K562 (cell line): ENCODE results near the gene NXPH4.

Experiments
- ATF3 ChIP-seq, 2 experiments: fragments of 450-650 bp in 1 of 2; sonication (generic) in 1 of 2; formaldehyde crosslinking in 1 of 2; IDR thresholded peaks in 1 of 2; conservative IDR thresholded peaks in 1 of 2; 2 replicates each; pipeline versions ENCODE4 v1.6.1 to v1.8.1; 2016 to 2023; ENCODE audit warnings: mild to moderate bottlenecking in 2 of 2, moderate library complexity in 2 of 2, inconsistent platforms in 1 of 2, missing genetic modification reagents in 1 of 2
- CREB1 ChIP-seq, 2 experiments: sonication (generic) in 1 of 2; formaldehyde crosslinking in 1 of 2; IDR thresholded peaks; 2 replicates each; pipeline versions ENCODE4 v1.6.1 to v1.8.0; 2012 to 2022; ENCODE audit warnings: inconsistent platforms in 1 of 2, mild to moderate bottlenecking in 1 of 2, missing genetic modification reagents in 1 of 2, moderate library complexity in 1 of 2
- HDAC1 ChIP-seq, 2 experiments: fragments of 450-650 bp; IDR thresholded peaks; 2 replicates each; pipeline ENCODE4 v1.6.1; 2016 to 2017; ENCODE audit warnings: inconsistent platforms in 1 of 2, mild to moderate bottlenecking in 1 of 2, moderate library complexity in 1 of 2
- NR2C2 ChIP-seq, 2 experiments: fragments of 200-800 bp in 1 of 2; sonication (Bioruptor generic) in 1 of 2; sonication (generic) in 1 of 2; formaldehyde crosslinking in 1 of 2; IDR thresholded peaks; 2 replicates each; pipeline versions ENCODE4 v1.6.1 to v1.8.0; 2016 to 2022; ENCODE audit warnings: mild to moderate bottlenecking in 1 of 2, missing compliant biosample characterization in 1 of 2, missing genetic modification characterization in 1 of 2, missing genetic modification reagents in 1 of 2
- RAD51 ChIP-seq: fragments of 450-650 bp; IDR thresholded peaks from 2 replicates; pipeline ENCODE4 v1.7.1; 2016; ENCODE audit warnings: low read depth, mild to moderate bottlenecking, borderline replicate concordance
- SP1 ChIP-seq: sonication (generic); formaldehyde crosslinking; IDR thresholded peaks from 2 replicates; pipeline ENCODE4 v1.8.1; 2022; ENCODE audit warnings: mild to moderate bottlenecking, missing genetic modification reagents
- SP2 ChIP-seq: IDR thresholded peaks from 2 replicates; pipeline ENCODE4 v1.6.1; 2011; ENCODE audit warnings: mild to moderate bottlenecking, low read depth, low read length, moderate library complexity; ENCODE audit not compliant: poor library complexity, severe bottlenecking; ENCODE audit errors: extremely low read depth
- TAF1 ChIP-seq: IDR thresholded peaks from 2 replicates; pipeline ENCODE4 v1.6.1; 2011; ENCODE audit warnings: mild to moderate bottlenecking, low read length, moderate library complexity; ENCODE audit not compliant: insufficient read depth, control insufficient read depth, severe bottlenecking; ENCODE audit errors: extremely low read depth
- ZNF778 ChIP-seq: fragments of 450-650 bp; formaldehyde crosslinking; IDR thresholded peaks from 2 replicates; pipeline ENCODE4 v1.4.0; 2020; ENCODE audit warnings: mild to moderate bottlenecking, moderate library complexity

- TF ChIP-seq RAD51 (no peak), SP2 (no peak), SP1 (CRISPR knock-in tag) (no peak), NR2C2 (CRISPR knock-in tag; IDR thresholded peaks at IDR 0.05) (no peak), NR2C2 (tag; IDR thresholded peaks at IDR 0.05) (no peak), HDAC1 (IDR thresholded peaks at IDR 0.05) (no peak), ZNF778 (no peak), TAF1 (no peak), ATF3 (IDR thresholded peaks at IDR 0.05) (no peak), ATF3 (CRISPR knock-in tag; conservative IDR thresholded peaks at IDR 0.05) (no peak), CREB1 (IDR thresholded peaks at IDR 0.05) (no peak), CREB1 (CRISPR knock-in tag; IDR thresholded peaks at IDR 0.05) (no peak)
These were observed 48.5 kb upstream of the NXPH4 start for GRCh38 chr12:57168058-57168457.
